ENCODE results near the gene MAT2A. TPM values are rescaled to one million over a fixed set of nuclear protein-coding genes. Genes with fewer than 3 reads are reported as not detected.

MAT2A gene
- total RNA-seq, 1 donor from 2014 or later: 281 TPM

- Mint-ChIP-seq H3K27me3 (no peaks in the 10 kb centered on the region), H3K4me1 (ENCODE audit: low read depth) (peaks cover 27% of the 10 kb centered on the region), H3K27ac (peak overlapping the region; percentile 96), H3K36me3 (ENCODE audit: insufficient read depth) (peaks cover 14% of the 10 kb centered on the region), H3K4me3 (ENCODE audit: low read depth) (peak overlapping the region; percentile 86), H3K9me3 (ENCODE audit: low read depth) (no peaks in the 10 kb centered on the region)
- no peak for TF ChIP-seq CTCF (IDR thresholded peaks at IDR 0.05; ENCODE audit: unreplicated experiment)
- DNase-seq (ENCODE audit: low spot score, unreplicated experiment): no peak
Observed at GRCh38 chr2:85578243-85579180, 39.5 kb downstream of the MAT2A start.

GRCh38 chr2:85579266-85579935 lies 40.4 kb downstream of the MAT2A start:
- Mint-ChIP-seq H3K9me3 (ENCODE audit: low read depth) (no peaks in the 10 kb centered on the region), H3K4me3 (ENCODE audit: low read depth) (peak overlapping the region; percentile 86), H3K4me1 (ENCODE audit: low read depth) (peaks cover 27% of the 10 kb centered on the region), H3K36me3 (ENCODE audit: insufficient read depth) (peaks cover 15% of the 10 kb centered on the region), H3K27ac (no peak overlapping the region), H3K27me3 (no peaks in the 10 kb centered on the region)
- no peak for TF ChIP-seq CTCF (IDR thresholded peaks at IDR 0.05; ENCODE audit: unreplicated experiment)
- DNase-seq (ENCODE audit: low spot score, unreplicated experiment): no peak

GRCh38 chr2:85580206-85580605 lies 41.2 kb downstream of the MAT2A start:
- no peak overlapping the region for H3K27ac Mint-ChIP-seq
- peaks cover 31% of the 10 kb centered on the region for H3K4me1 Mint-ChIP-seq (ENCODE audit: low read depth)

GRCh38 chr2:85582492-85582891 lies 43.5 kb downstream of the MAT2A start:
- DNase-seq (ENCODE audit: low spot score, unreplicated experiment): no peak
- Mint-ChIP-seq H3K36me3 (ENCODE audit: insufficient read depth) (peaks cover 15% of the 10 kb centered on the region), H3K4me3 (ENCODE audit: low read depth) (no peak overlapping the region), H3K27me3 (no peaks in the 10 kb centered on the region), H3K27ac (no peak overlapping the region), H3K4me1 (ENCODE audit: low read depth) (peaks cover 32% of the 10 kb centered on the region), H3K9me3 (ENCODE audit: low read depth) (no peaks in the 10 kb centered on the region)
- TF ChIP-seq CTCF (IDR thresholded peaks at IDR 0.05; ENCODE audit: unreplicated experiment): no peak

More at GRCh38 chr2:85580206-85580605, 41.2 kb downstream of the MAT2A start:
- Mint-ChIP-seq H3K9me3 (ENCODE audit: low read depth) (no peaks in the 10 kb centered on the region), H3K4me3 (ENCODE audit: low read depth) (no peak overlapping the region), H3K36me3 (ENCODE audit: insufficient read depth) (peaks cover 15% of the 10 kb centered on the region), H3K27me3 (no peaks in the 10 kb centered on the region)
- no peak for DNase-seq (ENCODE audit: low spot score, unreplicated experiment)
- TF ChIP-seq CTCF (IDR thresholded peaks at IDR 0.05; ENCODE audit: unreplicated experiment): no peak

GRCh38 chr2:85583667-85584353 lies 44.8 kb downstream of the MAT2A start:
- Mint-ChIP-seq H3K9me3 (ENCODE audit: low read depth) (no peaks in the 10 kb centered on the region), H3K4me1 (ENCODE audit: low read depth) (peaks cover 22% of the 10 kb centered on the region), H3K4me3 (ENCODE audit: low read depth) (no peak overlapping the region), H3K36me3 (ENCODE audit: insufficient read depth) (peaks cover 14% of the 10 kb centered on the region), H3K27me3 (no peaks in the 10 kb centered on the region), H3K27ac (peak overlapping the region; percentile 67)
- DNase-seq (ENCODE audit: low spot score, unreplicated experiment): no peak
- TF ChIP-seq CTCF (IDR thresholded peaks at IDR 0.05; ENCODE audit: unreplicated experiment): no peak
